Activated T-helper 1 cell treated with Interleukin-2 at 50 U/mL for 16 hours (primary cell): Measurements from ENCODE around the gene SURF1.
"Not testable (repeated sequence)": the region's sequence is repeated elsewhere in the genome, so short reads cannot be mapped to it uniquely, and the experiment has no call there.

ENCODE experiments used
- DNase-seq: peaks from one replicate; pipeline ENCODE4 v3.0.0-alpha.2; 2020; ENCODE audit warnings: low read depth

The SURF1 gene

GRCh38 chr9:133356391-133357091 is at the start of gene SURF1, which contains the start of gene SURF2:
Gene SURF1 (minus strand): TSS chr9:133356487. CDS start chr9:133356453, 34 bp downstream.
Gene SURF2 (plus strand): TSS chr9:133356550. CDS start chr9:133356593, 43 bp downstream.
- DNase-seq, result peak; percentile 86

DNA sequence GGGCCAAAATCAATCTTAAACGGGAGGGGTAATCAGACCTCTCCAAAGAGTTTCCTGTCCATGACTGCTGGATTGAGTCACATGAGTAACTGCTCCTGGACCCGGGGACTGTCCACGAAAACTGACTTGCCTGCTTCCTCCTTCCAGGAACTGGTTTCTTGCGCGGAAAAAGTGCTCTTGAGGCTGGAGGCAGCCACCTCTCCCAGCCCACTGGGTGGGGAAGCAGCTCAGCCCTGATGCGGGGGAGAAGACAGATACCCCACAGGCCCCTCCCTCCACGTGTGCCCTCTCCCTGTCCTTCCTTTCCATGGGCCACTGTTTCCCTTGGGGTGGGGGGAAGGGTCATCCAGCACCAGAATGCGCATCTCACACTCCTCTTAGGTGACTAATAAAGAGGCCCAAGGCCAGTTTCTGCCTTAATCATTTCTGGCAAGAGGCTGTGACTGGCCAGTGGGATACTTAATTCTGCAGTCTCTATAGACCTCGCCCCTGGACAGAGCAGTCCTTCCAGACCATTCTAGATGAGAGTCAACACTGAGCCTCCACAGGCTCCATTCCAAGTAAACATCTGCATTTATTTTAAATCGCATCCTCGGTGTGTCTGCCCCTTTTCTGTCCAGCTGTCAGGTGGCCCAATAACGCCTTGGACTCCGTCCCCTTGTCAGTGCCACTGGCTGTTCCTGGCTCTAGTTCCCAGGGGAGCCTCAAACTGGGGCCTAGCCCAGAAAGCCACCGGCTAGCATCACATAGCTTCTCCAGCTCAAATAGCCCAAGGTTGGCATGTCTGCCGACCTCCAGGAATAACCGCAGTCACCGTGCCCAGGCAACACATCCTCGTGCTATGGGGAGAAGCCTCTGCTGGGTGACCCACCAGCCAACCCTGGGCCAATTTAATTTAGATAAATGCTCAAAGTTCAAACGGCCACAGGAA is 49.5 kb upstream of the SURF1 start:
- DNase-seq, result no peak

GRCh38 chr9:133404454-133405002 is 48.2 kb upstream of the SURF1 start:
- no peak for DNase-seq

DNA sequence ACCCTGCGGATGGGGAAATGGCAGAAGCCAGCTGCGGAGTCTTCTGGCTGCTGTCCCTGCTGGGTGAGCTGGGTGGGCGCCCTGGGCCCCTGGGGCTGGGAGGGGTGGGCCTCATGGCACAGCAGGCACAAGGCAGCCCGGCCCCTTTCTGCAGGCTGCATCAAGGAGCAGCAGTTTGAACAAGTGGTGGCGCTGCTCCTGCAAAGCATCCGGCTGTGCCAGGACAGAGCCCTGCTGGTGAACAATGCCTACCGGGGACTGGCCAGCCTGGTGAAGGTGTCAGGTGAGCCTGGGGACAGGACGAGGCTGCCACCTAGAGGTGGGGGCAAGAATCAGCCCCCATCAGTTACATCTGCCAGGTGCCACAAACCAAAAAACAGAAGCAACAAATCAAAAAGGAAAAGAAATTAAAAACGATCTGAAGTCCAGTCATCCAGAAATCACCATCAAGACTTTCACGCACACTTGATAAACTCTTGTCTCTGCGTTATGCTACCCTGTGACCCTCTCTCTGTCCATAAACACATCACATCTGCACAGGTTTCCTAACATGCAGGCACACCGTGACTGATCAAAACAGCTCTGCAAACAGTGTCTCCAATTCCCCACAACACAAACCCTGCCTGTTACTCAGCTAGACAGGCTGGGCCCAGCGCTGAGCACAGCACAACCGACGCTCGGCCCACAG is 47.6 kb upstream of the SURF1 start:
- peak; percentile 38 for DNase-seq

GRCh38 chr9:133402689-133403088 is 46.4 kb upstream of the SURF1 start:
- no peak for DNase-seq

GRCh38 chr9:133401588-133401987 is 45.3 kb upstream of the SURF1 start:
- no peak for DNase-seq

DNA sequence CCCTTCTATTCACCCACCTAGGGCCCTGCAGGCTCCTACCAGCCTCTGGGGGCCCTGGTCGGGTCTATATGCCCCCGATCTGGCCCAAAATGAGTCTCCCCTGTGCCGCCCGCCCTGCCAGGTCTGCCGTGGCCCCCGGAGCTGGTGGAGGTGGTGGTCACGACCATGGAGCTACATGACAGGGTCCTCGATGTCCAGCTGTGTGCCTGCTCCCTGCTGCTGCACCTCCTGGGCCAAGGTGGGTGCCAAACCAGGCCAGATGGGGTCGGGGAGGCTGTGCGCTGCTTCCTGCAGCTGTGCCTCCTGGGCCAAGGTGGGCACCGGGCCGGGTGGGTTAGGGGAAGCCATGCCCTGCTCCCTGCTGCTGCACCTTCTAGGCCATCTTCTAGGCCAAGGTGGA is 44.0 kb upstream of the SURF1 start:
- DNase-seq, result no peak

DNA sequence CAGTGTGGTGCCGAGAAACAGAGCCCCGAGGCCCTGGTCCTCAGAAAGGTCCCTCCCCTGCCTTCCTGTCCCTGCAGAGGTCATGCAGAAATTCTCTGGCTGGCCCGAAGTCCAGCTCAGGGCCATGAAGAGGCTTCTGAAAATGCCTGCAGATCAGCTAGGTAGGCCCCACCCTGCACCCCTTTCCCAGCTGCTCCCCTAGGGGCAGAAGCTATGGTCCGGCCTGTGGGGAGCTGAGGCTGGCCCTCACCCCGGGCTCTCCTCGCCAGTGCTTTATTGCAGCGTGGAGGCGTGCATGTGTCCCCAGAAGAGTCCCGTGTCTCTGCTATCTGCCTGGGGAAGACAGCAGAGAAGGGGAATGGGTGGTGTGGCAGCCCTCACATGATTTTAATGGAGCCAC is 41.6 kb upstream of the SURF1 start:
- no peak for DNase-seq

- DNase-seq, result no peak
These were observed 41.1 kb upstream of the SURF1 start for GRCh38 chr9:133397370-133397769.

DNA sequence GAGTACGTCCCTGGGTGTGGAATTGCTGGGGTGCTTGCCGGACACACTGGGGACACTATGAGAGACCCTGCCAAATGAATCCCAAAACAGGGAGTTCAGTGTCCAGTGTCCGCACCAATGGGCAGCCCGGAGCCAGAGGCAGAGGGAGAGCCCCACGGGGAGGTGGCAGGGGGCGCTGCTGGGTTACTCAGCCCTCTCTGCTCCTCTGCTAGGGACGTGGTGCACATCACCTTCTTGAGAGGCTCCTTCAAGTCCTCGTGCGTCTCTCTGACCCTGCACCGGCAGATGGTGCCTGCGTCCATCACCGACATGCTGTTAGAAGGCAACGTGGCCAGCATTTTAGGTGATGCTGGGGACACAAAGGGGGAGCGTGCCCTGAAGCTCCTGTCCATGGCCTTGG is 40.7 kb upstream of the SURF1 start:
- no peak for DNase-seq

GRCh38 chr9:133394687-133395271 is 38.5 kb upstream of the SURF1 start:
- no peak for DNase-seq

DNA sequence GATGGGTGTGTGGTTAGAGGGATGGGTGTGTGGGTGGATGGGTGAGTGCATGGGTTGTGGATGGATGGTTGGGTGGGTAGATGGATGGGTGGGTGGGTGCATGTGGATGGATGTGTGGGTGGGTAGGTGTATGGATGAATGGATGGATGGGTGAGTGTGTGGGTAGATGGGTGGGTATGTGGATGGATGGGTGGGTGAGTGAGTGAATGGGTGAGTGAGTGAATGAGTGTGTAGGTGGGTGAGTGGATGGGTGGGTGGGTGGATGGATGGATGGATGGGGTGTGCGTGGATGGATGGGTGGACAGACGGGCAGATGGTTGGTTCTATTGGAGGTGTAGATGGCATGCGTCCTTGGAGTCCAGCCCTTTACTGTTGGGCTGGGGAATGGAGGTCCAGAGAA is 37.1 kb upstream of the SURF1 start:
- no peak for DNase-seq

- not testable (repeated sequence) for DNase-seq
These were observed 36.0 kb upstream of the SURF1 start for GRCh38 chr9:133392308-133392707.

GRCh38 chr9:133391449-133391848 is 35.2 kb upstream of the SURF1 start:
- DNase-seq, result not testable (repeated sequence)

DNA sequence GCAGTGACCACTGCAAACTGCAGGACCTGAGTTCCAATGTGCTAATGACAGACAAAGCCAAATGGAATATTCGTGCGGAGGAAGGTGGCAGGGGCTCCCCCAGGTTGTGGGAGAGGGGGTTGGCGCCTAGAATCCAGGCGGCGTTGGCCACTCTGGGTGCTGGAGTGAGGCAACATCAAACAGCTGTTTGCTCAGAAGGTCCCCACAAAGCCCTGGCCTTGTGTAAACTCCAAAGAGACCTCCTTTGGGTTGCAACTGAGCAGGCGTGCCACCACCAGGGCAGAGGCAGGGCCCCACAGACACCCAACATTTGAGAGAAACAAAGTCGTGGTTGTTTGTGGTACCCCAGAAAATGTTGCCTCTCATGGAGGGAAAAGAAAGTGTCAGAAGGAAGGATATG is 34.4 kb upstream of the SURF1 start:
- DNase-seq, result no peak

DNA sequence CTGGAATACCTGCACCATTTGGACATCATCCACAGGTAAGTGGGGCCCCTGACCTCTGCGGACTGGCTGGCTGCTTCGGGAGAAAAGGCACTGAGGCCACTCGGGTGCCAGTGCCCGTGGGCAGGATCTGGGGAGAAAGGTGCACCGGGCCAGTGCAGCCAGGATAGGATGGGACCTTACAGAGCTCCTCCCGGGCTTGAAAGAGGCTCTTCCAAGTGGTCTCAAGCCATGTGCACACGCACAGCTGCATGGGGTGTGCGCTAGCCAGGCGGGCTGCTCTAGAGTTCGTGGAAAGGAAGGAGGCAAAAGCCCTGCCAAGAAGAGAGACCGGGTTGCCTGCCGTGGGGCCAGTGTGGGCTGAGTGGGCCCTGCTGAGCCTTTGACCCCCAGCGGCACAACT is 33.3 kb upstream of the SURF1 start:
- DNase-seq, result no peak

- no peak for DNase-seq
These were observed 32.8 kb upstream of the SURF1 start for GRCh38 chr9:133389025-133389557.

DNA sequence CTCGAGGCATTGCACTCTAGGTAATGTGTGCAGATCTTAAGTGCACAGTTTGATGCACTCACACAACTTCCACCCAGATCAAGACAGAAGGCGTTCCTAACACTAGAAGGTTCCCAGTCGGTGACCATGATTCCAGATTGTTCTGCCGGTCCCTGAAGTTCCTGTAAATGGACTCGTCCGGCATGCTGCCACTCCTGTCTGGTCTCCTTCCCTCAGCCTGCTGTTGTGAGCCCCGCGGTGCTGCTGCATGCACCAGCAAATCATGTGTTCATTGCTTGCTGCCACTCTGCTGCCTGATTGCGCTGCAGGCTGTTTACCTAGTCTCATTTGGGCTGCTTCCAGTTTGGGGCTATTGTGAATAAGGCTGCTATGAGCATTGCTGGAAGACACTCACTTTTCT is 31.4 kb upstream of the SURF1 start:
- no peak for DNase-seq

DNA sequence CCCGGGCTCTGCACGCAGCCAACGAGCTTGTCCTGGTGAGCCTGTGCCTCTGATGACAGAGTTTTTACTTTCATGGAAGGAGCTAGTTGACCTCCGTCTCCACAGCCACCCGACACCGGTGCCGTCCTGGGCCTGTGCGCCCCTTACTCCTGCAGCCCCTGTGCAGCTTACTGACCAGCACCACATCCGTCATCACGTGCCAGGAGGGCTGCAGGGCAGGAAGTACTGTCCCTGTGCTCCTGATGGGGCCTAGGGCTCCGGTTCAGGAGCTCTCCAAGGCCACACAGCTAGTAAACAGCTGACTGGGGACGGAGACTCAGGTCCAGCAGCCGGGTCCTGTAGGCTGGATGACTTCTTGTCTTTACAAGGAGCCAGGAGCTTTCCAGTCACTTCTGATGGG is 30.1 kb upstream of the SURF1 start:
- DNase-seq, result no peak

DNA sequence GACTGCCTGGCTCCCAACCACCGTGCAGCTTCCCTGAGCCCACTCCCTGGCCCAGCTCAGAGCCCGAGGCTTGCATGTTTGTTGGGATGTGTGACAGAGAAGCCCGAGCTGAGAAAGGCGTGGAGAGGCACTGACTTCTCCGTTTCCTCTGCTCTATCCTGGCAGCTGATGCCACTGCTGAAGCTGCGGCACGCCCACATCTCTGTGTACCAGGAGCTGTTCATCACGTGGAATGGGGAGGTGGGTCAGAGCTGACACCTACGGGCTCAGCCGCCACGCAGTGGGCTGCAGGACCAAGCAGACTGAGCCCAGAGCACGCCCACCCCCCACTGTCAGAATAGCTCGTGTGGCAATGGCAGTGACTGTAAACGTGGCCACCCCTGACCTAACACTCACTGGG is 29.2 kb upstream of the SURF1 start:
- no peak for DNase-seq

- DNase-seq, result no peak
These were observed 28.5 kb upstream of the SURF1 start for GRCh38 chr9:133384736-133385321.
